H1 (cell line): ENCODE data around the gene POU2F2. TPM values are rescaled to one million over a fixed set of nuclear protein-coding genes. Genes with fewer than 3 reads are reported as not detected.

Experiments used
- CTCF ChIA-PET: fragments of 300-600 bp; sonication (Branson Sonifier 250); formaldehyde crosslinking; loops from one replicate; lab custom pipeline; 2021; ENCODE audit not compliant: partially characterized antibody; lab: Charles Lee
- POLR2A ChIA-PET: fragments of 300-600 bp; sonication (Branson Sonifier 250); formaldehyde crosslinking; loops from one replicate; lab custom pipeline; 2021; ENCODE audit warnings: inconsistent platforms; ENCODE audit not compliant: partially characterized antibody; lab: Charles Lee
- DNase-seq, 2 experiments: peaks; one replicate each; pipeline versions ENCODE4 v3.0.0 to v3.0.0-alpha.2; 2010 to 2022; ENCODE audit warnings: low spot score in 2 of 2, low read depth in 1 of 2, mixed read lengths in 1 of 2
- FAIRE-seq: peaks from 2 replicates; lab custom pipeline; 2011; peaks lifted over from hg19 to GRCh38; lab: Jason Lieb, UNC
- H2AFZ ChIP-seq: 2 replicates; pipeline ENCODE4 v1.8.1; 2012; ENCODE audit warnings: low read length, inconsistent platforms
- H2AK5ac ChIP-seq: 2 replicates; pipeline ENCODE4 v1.6.1; 2013; ENCODE audit warnings: low read depth, low read length
- H2BK120ac ChIP-seq: replicated peaks from 2 replicates; pipeline ENCODE3; 2013; ENCODE audit warnings: low read depth, low read length, inconsistent platforms
- H2BK12ac ChIP-seq: 2 replicates; pipeline ENCODE4 v1.6.1; 2013; ENCODE audit warnings: low read depth, low read length
- H2BK15ac ChIP-seq: 2 replicates; pipeline ENCODE4 v1.6.1; 2013; ENCODE audit warnings: low read length
- H2BK20ac ChIP-seq: 2 replicates; pipeline ENCODE4 v1.6.1; 2013; ENCODE audit warnings: low read length
- H2BK5ac ChIP-seq: 2 replicates; pipeline ENCODE4 v1.6.1; 2013; ENCODE audit warnings: low read depth, low read length
- H3K14ac ChIP-seq: 2 replicates; pipeline ENCODE4 v1.6.1; 2013; ENCODE audit warnings: inconsistent platforms; ENCODE audit not compliant: insufficient read length
- H3K18ac ChIP-seq: 2 replicates; pipeline ENCODE4 v1.6.1; 2013; ENCODE audit warnings: low read length; ENCODE audit errors: extremely low read depth
- H3K23ac ChIP-seq: 2 replicates; pipeline ENCODE4 v1.6.1; 2013; ENCODE audit warnings: inconsistent platforms; ENCODE audit not compliant: insufficient read length
- H3K23me2 ChIP-seq: 2 replicates; pipeline ENCODE4 v1.6.1; 2013; ENCODE audit warnings: low read depth, low read length
- H3K27ac ChIP-seq: 2 replicates; pipeline ENCODE4 v1.6.1; 2011; ENCODE audit warnings: low read depth, low read length, inconsistent platforms
- H3K27me3 ChIP-seq, 4 experiments: replicated peaks in 1 of 4; 1 replicate in 1 of 4; 2 replicates in 3 of 4; pipeline versions ENCODE4 v1.6.1 to v1.8.1; 2011 to 2013; ENCODE audit warnings: low read length in 3 of 4, mild to moderate bottlenecking in 3 of 4, inconsistent platforms in 2 of 4, mixed read lengths in 2 of 4, moderate library complexity in 1 of 4; ENCODE audit not compliant: control insufficient read depth in 3 of 4, insufficient read depth in 3 of 4; ENCODE audit errors: extremely low read depth in 1 of 4
- H3K36me3 ChIP-seq, 4 experiments: 2 replicates each; pipeline versions ENCODE4 v1.6.1 to v1.8.1; 2011 to 2013; ENCODE audit warnings: mild to moderate bottlenecking in 4 of 4, low read length in 3 of 4, moderate library complexity in 2 of 4, control low read depth in 1 of 4, inconsistent platforms in 1 of 4; ENCODE audit not compliant: insufficient read depth in 4 of 4, control insufficient read depth in 2 of 4
- H3K4ac ChIP-seq: replicated peaks from 2 replicates; pipeline ENCODE3; 2013; ENCODE audit warnings: low read length, low read depth, mixed read lengths, inconsistent platforms; ENCODE audit not compliant: insufficient read length
- H3K4me1 ChIP-seq, 4 experiments: replicated peaks in 1 of 4; 1 replicate in 1 of 4; 2 replicates in 3 of 4; pipeline versions ENCODE4 v1.6.1 to v1.8.1; 2011 to 2013; ENCODE audit warnings: low read length in 3 of 4, inconsistent platforms in 2 of 4, mixed read lengths in 1 of 4; ENCODE audit not compliant: insufficient read depth in 4 of 4, control insufficient read depth in 3 of 4
- H3K4me2 ChIP-seq, 2 experiments: 2 replicates each; pipeline versions ENCODE4 v1.6.1 to v1.8.1; 2011 to 2013; ENCODE audit warnings: low read depth in 2 of 2, low read length in 2 of 2, control low read depth in 1 of 2, inconsistent platforms in 1 of 2, mild to moderate bottlenecking in 1 of 2; ENCODE audit not compliant: insufficient read depth in 1 of 2
- H3K4me3 ChIP-seq, 4 experiments: fragments of 200-600, 300-600 bp in 1 of 4; sonication (generic), shearing (Covaris generic), sonication (Bioruptor Twin) in 1 of 4; 2 replicates each; pipeline versions ENCODE4 v1.5.1 to v1.8.1; 2011 to 2016; ENCODE audit warnings: low read length in 4 of 4, low read depth in 3 of 4, control low read depth in 2 of 4, inconsistent platforms in 2 of 4, mild to moderate bottlenecking in 2 of 4, mixed read lengths in 1 of 4, moderate library complexity in 1 of 4; ENCODE audit not compliant: insufficient read depth in 2 of 4; ENCODE audit errors: extremely low read depth in 1 of 4
- H3K56ac ChIP-seq: replicated peaks from 2 replicates; pipeline ENCODE3; 2013; ENCODE audit warnings: low read depth, mild to moderate bottlenecking, mixed read lengths, low read length, inconsistent platforms; ENCODE audit not compliant: insufficient read length
- H3K79me1 ChIP-seq: 2 replicates; pipeline ENCODE4 v1.6.1; 2013; ENCODE audit warnings: low read depth, low read length, control low read depth
- H3K79me2 ChIP-seq, 2 experiments: 2 replicates each; pipeline versions ENCODE4 v1.6.1 to v1.8.1; 2012 to 2013; ENCODE audit warnings: low read length in 2 of 2, mild to moderate bottlenecking in 2 of 2, inconsistent platforms in 1 of 2; ENCODE audit not compliant: insufficient read depth in 2 of 2, control insufficient read depth in 1 of 2
- H3K9ac ChIP-seq, 4 experiments: replicated peaks in 1 of 4; 1 replicate in 1 of 4; 2 replicates in 3 of 4; pipeline versions ENCODE4 v1.6.1 to v1.8.1; 2011 to 2013; ENCODE audit warnings: low read depth in 3 of 4, low read length in 3 of 4, control low read depth in 2 of 4, mild to moderate bottlenecking in 2 of 4, moderate library complexity in 2 of 4, inconsistent platforms in 1 of 4; ENCODE audit errors: extremely low read depth in 1 of 4
- H3K9me3 ChIP-seq, 2 experiments: 2 replicates each; pipeline versions ENCODE4 v1.6.1 to v1.8.1; 2012 to 2013; ENCODE audit warnings: mild to moderate bottlenecking in 2 of 2, moderate library complexity in 2 of 2, control low read depth in 1 of 2, inconsistent platforms in 1 of 2, low read depth in 1 of 2, low read length in 1 of 2, mixed read lengths in 1 of 2; ENCODE audit not compliant: insufficient read depth in 2 of 2
- H4K20me1 ChIP-seq, 2 experiments: replicated peaks in 1 of 2; 2 replicates each; pipeline versions ENCODE3 to v1.8.1; 2011 to 2013; ENCODE audit warnings: inconsistent platforms in 2 of 2, low read length in 2 of 2, mild to moderate bottlenecking in 1 of 2; ENCODE audit not compliant: insufficient read depth in 2 of 2, control insufficient read depth in 1 of 2
- H4K5ac ChIP-seq: 2 replicates; pipeline ENCODE4 v1.6.1; 2013; ENCODE audit warnings: low read length, low read depth, mixed read lengths, inconsistent platforms; ENCODE audit not compliant: insufficient read length
- H4K8ac ChIP-seq: 2 replicates; pipeline ENCODE4 v1.8.0; 2013; ENCODE audit warnings: mild to moderate bottlenecking, moderate library complexity, low read length, inconsistent platforms; ENCODE audit not compliant: insufficient read depth; ENCODE audit errors: extremely low read depth
- H4K91ac ChIP-seq: replicated peaks from 2 replicates; pipeline ENCODE3; 2013; ENCODE audit warnings: low read length, mixed read lengths, inconsistent platforms; ENCODE audit not compliant: insufficient read length
- PHF8 ChIP-seq: fragments of 200-600 bp; sonication (generic); conservative IDR thresholded peaks from 2 replicates; pipeline ENCODE4 v1.7.1; 2012; ENCODE audit warnings: low read depth, mild to moderate bottlenecking, inconsistent platforms, low read length, moderate library complexity
- SAP30 ChIP-seq: fragments of 300-600 bp; sonication (generic); IDR thresholded peaks from 2 replicates; pipeline ENCODE4 v1.7.1; 2012; ENCODE audit warnings: low read length, moderate library complexity, mild to moderate bottlenecking, inconsistent platforms; ENCODE audit not compliant: insufficient read depth, insufficient replicate concordance
- SP4 ChIP-seq: IDR thresholded peaks from 2 replicates; pipeline ENCODE4 v1.6.1; 2012; ENCODE audit warnings: low read length, inconsistent platforms
- WGBS, 2 experiments: shearing (Covaris generic) in 1 of 2; methylation state at CpG; one replicate each; pipeline versions ENCODE4 v1.1.6 to v1.1.7; 2013 to 2015; ENCODE audit warnings: low lambda C conversion rate in 2 of 2, mixed read lengths in 2 of 2, inconsistent platforms in 1 of 2, low coverage in 1 of 2, missing lambda C conversion rate in 1 of 2; ENCODE audit not compliant: insufficient replicate concordance in 2 of 2, insufficient coverage in 1 of 2, insufficient read length in 1 of 2; ENCODE audit errors: extremely low coverage in 1 of 2, missing lambda C conversion rate in 1 of 2; 5-methylcytosine and 5-hydroxymethylcytosine counted together
- polyA plus RNA-seq, 7 experiments: library from polyadenylated mRNA; depleted of rRNA in 3 of 7; stranded (reverse) in 5 of 7; unstranded in 2 of 7; fragments of >200 nt in 5 of 7; fragments of 200-250 nt in 2 of 7; gene quantifications; 1 replicate in 5 of 7; 2 replicates in 1 of 7; 4 replicates in 1 of 7; pipeline versions ENCODE4 v1.2.1 to v1.2.3, GENCODE V29; 2011 to 2013; ENCODE audit warnings: missing spikeins in 2 of 7, mixed read lengths in 2 of 7
- total RNA-seq: library from RNA; stranded (reverse); fragmentation: NEBNext Ultra II Directional; extraction: Animal tissue kit (Norgen Biotek cat#: 25700); gene quantifications from 2 replicates; pipeline ENCODE4 v1.2.1, GENCODE V29; 2021

The POU2F2 gene
- total and polyA plus RNA-seq, 2 of the 8 experiments (the other 6 are each of a cell fraction or from before 2014, with no cell fraction given), result 5.0 to 6.1 TPM

GRCh38 chr19:42091742-42092141, 40.5 kb downstream of the POU2F2 start:
- no peak overlapping the region for H3K56ac ChIP-seq
- no peak overlapping the region for H3K14ac ChIP-seq
- peak overlapping the region; percentile 49; the same call in 1 of the 2 replicates for H2BK5ac ChIP-seq
- no peak overlapping the region for H3K23ac ChIP-seq
- H4K5ac ChIP-seq, result no peak overlapping the region
- no peak overlapping the region for H3K9ac ChIP-seq
- no peak overlapping the region for H3K27ac ChIP-seq
- TF ChIP-seq SP4, result no peak
- TF ChIP-seq SAP30, result no peak
- TF ChIP-seq PHF8, result no peak
- DNase-seq (no peak), FAIRE-seq (no peak)
- no peaks in the 10 kb centered on the region for H3K9me3 ChIP-seq
- peaks cover 0 to 1% of the 10 kb centered on the region in 2 experiments for H4K20me1 ChIP-seq
- no peak overlapping the region for H3K4ac ChIP-seq
- H3K18ac ChIP-seq, result no peak overlapping the region
- no peak overlapping the region for H4K91ac ChIP-seq
- no peak overlapping the region for H2BK120ac ChIP-seq
- peaks cover 0 to 18% (median 4%) of the 10 kb centered on the region in 4 experiments; a peak in 6 of 7 replicates for H3K4me1 ChIP-seq
- no peak overlapping the region; the same call in 1 of the 2 replicates for H4K8ac ChIP-seq
- H3K4me3 ChIP-seq, result no peak overlapping the region
- peaks cover 0 to 5% (median 2%) of the 10 kb centered on the region in 4 experiments; a peak in 2 of 7 replicates for H3K27me3 ChIP-seq
- ChIA-PET POLR2A (interaction anchor here (0.8 to 1.6 kb wide), 3 partner anchors 21 to 60 kb away, joined by 3 to 4 read pairs (median 3); no protein-coding TSS in a partner anchor), CTCF (interaction anchor here (0.7 to 1.9 kb wide), 12 partner anchors 10 to 713 kb away, joined by 3 to 6 read pairs (median 4); partner anchors contain the start of gene ZNF574)
- H2AK5ac ChIP-seq, result no peak overlapping the region
- H2AFZ ChIP-seq, result no peak overlapping the region
- H3K4me2 ChIP-seq, result no peak overlapping the region
- 85% methylated on average over 10 of the region's 10 CpGs; no CpG with 5 or more reads in 1 of the 2 experiments for WGBS, 2 experiments
- H3K79me1 ChIP-seq, result no peaks in the 10 kb centered on the region
- H2BK20ac ChIP-seq, result no peak overlapping the region
- peak overlapping the region; percentile 43; the same call in 1 of the 2 replicates for H2BK12ac ChIP-seq
- H3K23me2 ChIP-seq, result peaks cover 2% of the 10 kb centered on the region; the same call in 1 of the 2 replicates
- no peaks in the 10 kb centered on the region for H3K36me3 ChIP-seq
- H2BK15ac ChIP-seq, result no peak overlapping the region
- no peaks in the 10 kb centered on the region for H3K79me2 ChIP-seq
